ENCODE data around the gene SAPCD1.
"Not testable (repeated sequence)": the region's sequence is repeated elsewhere in the genome, so short reads cannot be mapped to it uniquely, and the experiment has no call there.

SAPCD1 gene

GRCh38 chr6:31778999-31779885 lies 16.8 kb downstream of the SAPCD1 start:
- DNase-seq = no peak

- DNase-seq = no peak
Measured at GRCh38 chr6:31779908-31780307, 17.5 kb downstream of the SAPCD1 start.

- no peak for DNase-seq
Measured at GRCh38 chr6:31780507-31781243, 18.2 kb downstream of the SAPCD1 start.

- DNase-seq = no peak
Measured at GRCh38 chr6:31781244-31782125, 19.0 kb downstream of the SAPCD1 start.

- DNase-seq = no peak
Measured at GRCh38 chr6:31782126-31782855, 19.8 kb downstream of the SAPCD1 start.

- DNase-seq = no peak
Measured at GRCh38 chr6:31784098-31784925, 21.9 kb downstream of the SAPCD1 start.

- no peak for DNase-seq
Measured at GRCh38 chr6:31785475-31785874, 23.0 kb downstream of the SAPCD1 start.

GRCh38 chr6:31791324-31792089 lies 29.1 kb downstream of the SAPCD1 start:
- DNase-seq = peak; percentile 40 to 41

GRCh38 chr6:31792090-31792374 lies 29.6 kb downstream of the SAPCD1 start:
- no peak for DNase-seq

- no peak for DNase-seq
Measured at GRCh38 chr6:31792761-31793171, 30.3 kb downstream of the SAPCD1 start.

- not testable (repeated sequence) for DNase-seq
Measured at GRCh38 chr6:31793927-31794245, 31.4 kb downstream of the SAPCD1 start.

- no peak for DNase-seq
Measured at GRCh38 chr6:31794294-31794865, 31.9 kb downstream of the SAPCD1 start.

- DNase-seq = no peak
Measured at GRCh38 chr6:31794866-31795615, 32.6 kb downstream of the SAPCD1 start.

- peak; percentile 98 for DNase-seq
Measured at GRCh38 chr6:31795616-31796298, 33.3 kb downstream of the SAPCD1 start, which contains the start of gene VARS1. TSS of gene VARS1 (minus strand) at chr6:31795752. CDS start at chr6:31795217, 535 bp downstream.

GRCh38 chr6:31796993-31797385 lies 34.5 kb downstream of the SAPCD1 start:
- DNase-seq = no peak

- DNase-seq = no peak
Measured at GRCh38 chr6:31797588-31797987, 35.1 kb downstream of the SAPCD1 start.

GRCh38 chr6:31799781-31800180 lies 37.3 kb downstream of the SAPCD1 start:
- DNase-seq = no peak

GRCh38 chr6:31801031-31801927 lies 38.8 kb downstream of the SAPCD1 start:
- not testable (repeated sequence) for DNase-seq
